HG03575 (cell line): Measurements from ENCODE around the gene IFI27L1.

ENCODE experiments used
- ATAC-seq: cut with Tn5 transposase; IDR thresholded peaks from one replicate; pipeline ENCODE4 v1.9.1; 2021; ENCODE audit not compliant: unreplicated experiment, insufficient number of reproducible peaks, low FRiP score; ENCODE audit errors: extremely low read depth

The IFI27L1 gene

DNA sequence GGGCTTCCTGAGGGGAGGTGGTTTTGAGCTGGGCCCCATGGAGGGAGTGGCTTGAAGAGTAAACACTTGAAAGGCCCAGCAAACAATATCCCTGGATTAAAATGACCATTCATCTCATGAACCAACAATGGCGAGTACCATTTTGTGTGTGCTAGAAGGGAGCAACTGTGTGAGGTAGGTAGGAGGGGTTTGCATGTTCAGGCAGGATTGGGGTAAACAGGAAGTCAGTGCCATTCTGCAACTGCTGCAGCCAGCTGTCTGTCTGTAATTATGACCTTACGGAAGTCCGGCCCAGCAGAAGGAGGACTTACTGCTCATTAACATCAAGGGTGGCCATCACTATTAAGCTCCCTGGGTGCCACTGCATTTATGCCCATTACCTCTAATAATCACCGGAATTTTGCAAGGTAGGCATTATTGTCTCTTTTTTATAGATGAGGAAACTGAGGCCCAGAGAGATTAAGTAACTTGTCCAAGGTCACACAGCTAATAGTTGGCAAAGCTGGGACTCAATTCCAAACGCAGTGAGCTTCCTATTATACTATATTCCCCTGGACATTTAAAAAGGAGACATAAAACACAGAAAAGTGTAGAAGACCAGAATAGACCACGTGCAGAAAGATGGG, 64.9 kb downstream of the IFI27L1 start:
- ATAC-seq = no peak
